Limb (tissue), 2 donors: ENCODE results near the gene EIF2B4.
"Not testable (repeated sequence)": the region's sequence is repeated elsewhere in the genome, so short reads cannot be mapped to it uniquely, and the experiment has no call there.

Source experiments
- DNase-seq, 2 donors: peaks; one replicate each; pipeline ENCODE4 v3.0.0-alpha.2; 2016; ENCODE audit errors: extremely low spot score in 2 of 2

EIF2B4 gene

GRCh38 chr2:27350106-27350693, 19.9 kb downstream of the EIF2B4 start:
- no peak for DNase-seq

DNA sequence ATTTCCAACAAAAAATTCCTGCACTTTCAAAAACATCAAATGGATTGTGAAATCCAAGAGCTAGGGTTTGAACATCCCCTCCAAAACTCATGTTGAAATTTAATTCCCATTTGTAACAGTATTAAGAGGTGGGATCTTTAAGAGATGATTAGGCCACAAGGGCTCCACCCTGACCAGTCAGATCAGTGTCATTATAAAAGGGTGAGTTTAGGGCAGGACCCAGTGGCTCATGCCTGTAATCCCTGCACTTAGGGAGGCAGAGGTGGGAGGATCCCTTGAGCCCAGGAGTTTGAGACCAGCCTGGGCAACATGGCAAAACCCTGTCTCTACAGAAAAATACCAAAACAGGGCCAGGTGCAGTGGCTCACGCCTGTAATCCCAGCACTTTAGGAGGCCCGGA, 22.5 kb downstream of the EIF2B4 start:
- DNase-seq, result no peak

DNA sequence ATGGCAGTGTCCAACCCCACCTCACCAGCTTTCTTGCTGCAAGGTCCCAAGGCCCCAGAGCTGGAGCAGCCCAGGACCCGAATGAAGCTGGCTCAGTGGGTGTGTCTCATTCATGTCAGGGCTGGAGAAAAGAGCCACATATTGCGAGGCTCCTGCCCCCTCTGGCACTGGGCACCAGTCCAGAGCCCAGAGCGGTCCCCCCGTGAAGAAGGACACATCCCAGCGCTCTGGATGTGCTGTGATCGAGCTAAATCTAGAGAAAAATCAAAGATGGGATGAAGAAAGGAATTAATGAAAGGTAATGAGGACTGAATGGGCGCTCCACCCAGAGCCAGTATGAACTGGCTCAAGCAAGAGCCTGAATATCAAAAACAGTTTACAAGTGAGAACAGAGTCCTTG, 34.0 kb downstream of the EIF2B4 start:
- no peak for DNase-seq

- DNase-seq, result no peak
These were observed 34.8 kb downstream of the EIF2B4 start for GRCh38 chr2:27335311-27335710.

- DNase-seq, result no peak
These were observed 45.4 kb downstream of the EIF2B4 start for GRCh38 chr2:27324720-27325119.

DNA sequence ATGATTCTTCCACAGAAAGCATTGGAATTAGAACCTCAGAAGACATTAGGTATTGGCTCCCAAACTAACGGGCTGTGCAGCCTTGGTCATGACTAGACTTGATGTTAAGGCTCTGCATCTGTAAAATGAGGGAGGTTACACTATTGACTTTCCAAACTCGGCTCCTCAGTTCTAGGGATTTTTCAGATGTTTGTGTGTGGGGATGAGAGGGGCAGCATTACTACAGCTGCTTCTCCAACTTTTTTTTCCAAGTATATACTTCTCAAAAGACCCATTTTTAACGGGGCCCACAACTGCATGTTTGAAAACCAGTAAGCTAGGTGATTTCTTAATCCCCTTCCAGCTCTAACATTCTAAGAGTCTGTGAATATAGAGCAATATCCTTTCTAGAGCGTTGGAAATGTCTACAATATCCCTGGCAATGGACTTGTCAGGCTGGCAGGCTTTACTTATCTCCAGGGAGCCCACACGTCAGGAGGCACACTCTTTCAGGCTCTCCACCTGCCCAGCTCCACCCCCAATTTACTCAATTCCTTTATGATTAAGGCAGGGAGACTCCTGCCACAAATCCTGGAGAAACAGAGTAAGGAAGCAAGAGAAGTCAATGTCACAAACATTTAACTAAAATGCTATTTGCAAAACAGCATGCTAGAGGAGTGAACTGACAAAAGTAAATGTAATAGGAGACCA, 46.4 kb downstream of the EIF2B4 start:
- DNase-seq, result no peak

DNA sequence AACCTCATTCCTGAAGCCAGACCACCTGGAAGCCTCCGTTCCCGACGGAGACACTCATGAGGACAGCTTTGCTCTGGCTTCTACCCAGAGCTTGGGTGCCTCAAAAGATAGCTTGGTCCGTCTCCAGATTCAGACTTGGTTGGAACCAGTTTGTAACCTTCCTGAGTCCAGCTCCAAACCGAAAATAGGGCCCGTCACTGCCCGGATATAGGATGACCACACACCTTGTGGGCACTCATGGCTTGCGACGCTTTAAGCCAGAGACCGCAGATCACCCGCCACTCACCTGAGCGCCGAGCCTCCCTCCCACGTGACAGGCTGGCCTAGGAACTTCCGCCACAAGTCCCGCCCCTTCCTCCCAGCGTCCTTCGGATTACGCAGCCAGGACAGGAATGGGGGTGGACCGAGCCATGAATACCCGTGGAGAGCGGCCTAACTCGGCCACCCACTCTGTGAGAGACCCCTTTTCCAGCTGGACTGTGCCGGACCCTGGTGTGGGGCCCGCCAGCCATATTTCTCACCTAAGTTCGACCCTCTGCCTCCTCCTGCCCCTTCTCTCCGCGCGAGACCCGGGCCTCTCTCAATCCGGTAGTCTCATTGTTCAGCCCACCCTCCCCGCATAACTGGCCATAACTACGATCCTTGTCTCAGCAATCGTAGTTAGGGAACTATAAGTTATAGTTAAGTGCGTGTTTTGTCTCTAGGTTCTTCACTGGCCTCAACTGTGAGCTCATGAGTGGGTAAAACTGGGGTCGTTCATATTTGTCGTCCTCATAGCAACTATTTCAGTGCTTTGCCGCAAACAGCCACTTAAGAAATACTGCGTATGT, 47.2 kb downstream of the EIF2B4 start, which contains the start of gene MPV17:
TSS of gene MPV17 (minus strand) at position 332 of the 830 bp plus-strand sequence. CDS start 580 bp downstream, outside the sequence.
- DNase-seq, result peak; percentile 93

GRCh38 chr2:27322301-27322765, 47.8 kb downstream of the EIF2B4 start:
- no peak for DNase-seq

- DNase-seq, result no peak
These were observed 49.1 kb downstream of the EIF2B4 start for GRCh38 chr2:27320958-27321543.

DNA sequence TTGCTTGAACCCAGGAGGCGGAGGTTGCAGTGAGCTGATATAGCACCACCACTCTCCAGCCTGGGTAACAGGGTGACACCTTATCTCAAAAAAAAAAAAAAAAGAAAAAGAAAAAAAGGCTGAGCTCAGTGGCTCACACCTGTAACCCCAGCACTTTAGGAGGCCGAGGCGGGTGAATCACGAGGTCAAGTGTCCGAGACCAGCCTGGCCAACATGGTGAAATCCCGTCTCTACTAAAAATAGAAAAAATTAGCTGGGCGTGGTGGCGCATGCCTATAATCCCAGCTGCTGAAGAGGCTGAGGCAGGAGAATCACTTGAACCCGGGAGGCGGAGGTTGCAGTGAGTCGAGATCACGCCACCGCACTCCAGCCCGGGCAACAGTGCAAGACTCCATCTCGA, 50.3 kb downstream of the EIF2B4 start:
- DNase-seq, result not testable (repeated sequence)

- no peak for DNase-seq
These were observed 53.3 kb downstream of the EIF2B4 start for GRCh38 chr2:27316655-27317412.

- DNase-seq, result no peak
These were observed 55.0 kb downstream of the EIF2B4 start for GRCh38 chr2:27315122-27315521.

DNA sequence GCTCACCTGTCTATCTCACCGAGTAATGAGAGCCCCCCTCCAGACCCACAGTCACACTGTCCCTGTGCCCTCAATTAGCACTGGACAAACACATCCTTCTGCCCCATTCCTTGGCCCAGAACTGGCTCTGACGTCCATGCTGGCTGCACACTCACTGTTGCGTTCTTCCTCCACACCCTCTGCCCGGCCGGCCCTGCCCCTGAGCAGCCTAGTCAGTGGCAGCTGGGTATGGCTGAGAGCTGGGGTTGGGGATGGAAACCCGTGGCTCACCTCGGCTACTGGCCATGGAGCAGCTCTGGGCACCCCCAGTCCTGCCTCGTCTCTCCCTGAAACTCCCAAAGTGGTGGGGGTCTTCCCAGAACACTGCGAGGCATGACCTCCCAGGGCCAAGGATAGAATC, 55.4 kb downstream of the EIF2B4 start:
- no peak for DNase-seq
